OCI-LY3 (cell line): ENCODE measurements around the gene LAMC3.

Experiments used
- EZH2phosphoT487 ChIP-seq: fragments of 200-600 bp; shearing (Covaris generic); IDR thresholded peaks from 2 replicates; pipeline ENCODE4 v1.6.1; 2018; ENCODE audit warnings: antibody characterized with exemption, mixed run types, low read depth
- TF ChIP-seq, protein P1 (sequence below): fragments of 200-600, 300-600 bp; sonication (generic); IDR thresholded peaks from 2 replicates; pipeline ENCODE4 v1.5.1; 2014; ENCODE audit warnings: antibody characterized with exemption, low read length, low read depth

DNA sequence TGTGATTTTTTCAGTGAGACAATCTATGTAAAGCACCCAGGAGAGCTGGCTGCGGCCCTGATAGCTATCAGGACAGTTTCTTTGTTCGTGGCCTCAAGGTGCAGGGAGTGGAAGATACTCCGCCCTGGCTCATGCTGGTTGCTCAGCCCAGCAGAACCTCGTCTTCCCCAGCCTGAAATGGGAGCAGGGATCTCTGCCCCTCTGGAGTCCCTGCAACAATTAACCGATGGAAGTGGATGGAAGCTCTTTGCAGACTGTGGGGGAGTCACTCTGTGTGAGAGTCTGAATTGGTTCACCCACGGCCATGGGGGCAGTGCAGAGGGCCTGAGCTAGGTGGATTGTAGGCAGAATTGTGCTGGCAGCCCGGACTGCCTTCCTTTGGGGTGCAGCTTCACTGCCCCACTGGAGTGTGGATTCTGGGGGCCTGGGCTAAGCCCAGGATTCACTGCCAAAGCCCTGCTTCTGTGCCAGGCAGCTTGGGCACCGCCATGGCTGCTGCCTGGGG is 90.2 kb downstream of the LAMC3 start:
- TF ChIP-seq, protein P1, sequence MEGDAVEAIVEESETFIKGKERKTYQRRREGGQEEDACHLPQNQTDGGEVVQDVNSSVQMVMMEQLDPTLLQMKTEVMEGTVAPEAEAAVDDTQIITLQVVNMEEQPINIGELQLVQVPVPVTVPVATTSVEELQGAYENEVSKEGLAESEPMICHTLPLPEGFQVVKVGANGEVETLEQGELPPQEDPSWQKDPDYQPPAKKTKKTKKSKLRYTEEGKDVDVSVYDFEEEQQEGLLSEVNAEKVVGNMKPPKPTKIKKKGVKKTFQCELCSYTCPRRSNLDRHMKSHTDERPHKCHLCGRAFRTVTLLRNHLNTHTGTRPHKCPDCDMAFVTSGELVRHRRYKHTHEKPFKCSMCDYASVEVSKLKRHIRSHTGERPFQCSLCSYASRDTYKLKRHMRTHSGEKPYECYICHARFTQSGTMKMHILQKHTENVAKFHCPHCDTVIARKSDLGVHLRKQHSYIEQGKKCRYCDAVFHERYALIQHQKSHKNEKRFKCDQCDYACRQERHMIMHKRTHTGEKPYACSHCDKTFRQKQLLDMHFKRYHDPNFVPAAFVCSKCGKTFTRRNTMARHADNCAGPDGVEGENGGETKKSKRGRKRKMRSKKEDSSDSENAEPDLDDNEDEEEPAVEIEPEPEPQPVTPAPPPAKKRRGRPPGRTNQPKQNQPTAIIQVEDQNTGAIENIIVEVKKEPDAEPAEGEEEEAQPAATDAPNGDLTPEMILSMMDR: no peak
- TF ChIP-seq EZH2phosphoT487: no peak
